Measurements from ENCODE around the gene GAS2L2. TPM values are rescaled to one million over a fixed set of nuclear protein-coding genes. Genes with fewer than 3 reads are reported as not detected.
A peak's percentile ranks its signal among the peaks of the same experiment; 100 is the strongest.

GAS2L2 gene
- total and polyA plus RNA-seq, 2 of the 8 experiments (the other 6 are each of a cell fraction or from before 2014, with no cell fraction given): 0.09 to 0.13 TPM

DNA sequence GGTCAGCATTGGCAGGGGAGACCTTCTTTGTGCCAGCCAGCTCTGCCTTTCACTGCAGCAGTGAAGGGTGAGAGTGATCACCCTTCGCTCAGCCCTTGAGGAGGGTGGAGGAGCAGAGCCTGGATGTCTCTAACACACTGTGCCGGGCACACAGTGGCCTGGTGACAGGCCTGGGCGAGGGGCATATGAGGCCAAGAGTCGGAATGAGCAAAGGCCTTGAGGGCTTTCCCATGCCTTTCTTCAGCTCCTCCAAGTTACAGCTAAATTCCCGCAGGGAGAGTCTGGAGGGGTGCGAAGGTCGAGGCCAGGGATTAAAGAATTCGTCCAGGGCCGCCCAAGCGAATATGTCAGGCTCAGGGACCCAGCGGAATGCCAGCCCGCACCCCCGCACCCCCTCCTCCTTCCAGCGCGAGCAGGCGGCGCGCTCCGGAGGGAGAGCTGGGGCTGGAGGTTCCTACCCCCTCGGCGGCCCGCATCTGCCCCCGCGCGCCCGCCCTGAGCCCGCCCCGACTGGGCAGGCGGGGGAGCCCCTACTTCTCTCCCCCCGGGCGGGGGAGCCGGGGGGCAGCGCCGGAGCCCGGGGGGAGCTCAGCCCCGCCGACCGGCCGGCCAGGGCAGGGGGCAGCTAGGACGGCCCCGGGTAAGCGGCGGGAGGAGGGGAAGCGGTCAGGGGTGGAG lies 21.7 kb downstream of the GAS2L2 start, which contains the start of gene RASL10B (continued):
- TF ChIP-seq TAF7 (optimal IDR thresholded peaks at IDR 0.05; ENCODE audit: borderline replicate concordance, low read depth, low read length): no peak
- no peak for TF ChIP-seq GTF2F1 (IDR thresholded peaks at IDR 0.05; ENCODE audit: borderline replicate concordance, low read depth, low read length)
- TF ChIP-seq KDM1A (IDR thresholded peaks at IDR 0.05; ENCODE audit: borderline replicate concordance, low read length): no peak
- TF ChIP-seq CTBP2 (IDR thresholded peaks at IDR 0.05; ENCODE audit: borderline replicate concordance, insufficient read depth, insufficient read length, low read length): no peak
- TF ChIP-seq, protein P1, sequence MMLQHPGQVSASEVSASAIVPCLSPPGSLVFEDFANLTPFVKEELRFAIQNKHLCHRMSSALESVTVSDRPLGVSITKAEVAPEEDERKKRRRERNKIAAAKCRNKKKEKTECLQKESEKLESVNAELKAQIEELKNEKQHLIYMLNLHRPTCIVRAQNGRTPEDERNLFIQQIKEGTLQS (IDR thresholded peaks at IDR 0.05; ENCODE audit: insufficient read depth, low read depth, low read length): no peak
- peak; percentile 73 for TF ChIP-seq TEAD4 (IDR thresholded peaks at IDR 0.05; ENCODE audit: low read depth, low read length)
- TF ChIP-seq JUN (IDR thresholded peaks at IDR 0.05; ENCODE audit: low read depth, low read length): no peak
- no peak for TF ChIP-seq RXRA (IDR thresholded peaks at IDR 0.05; ENCODE audit: insufficient read depth, low read depth, low read length)
- TF ChIP-seq SRF (IDR thresholded peaks at IDR 0.05; ENCODE audit: low read depth, low read length): no peak
- TF ChIP-seq CHD2 (IDR thresholded peaks at IDR 0.05; ENCODE audit: low read length): no peak
- TF ChIP-seq RFX5 (IDR thresholded peaks at IDR 0.05; ENCODE audit: borderline replicate concordance, low read depth, low read length): no peak
- no peak for TF ChIP-seq ASH2L (IDR thresholded peaks at IDR 0.05; ENCODE audit: low read length)
- peak; percentile 62 for TF ChIP-seq KDM4A (IDR thresholded peaks at IDR 0.05; ENCODE audit: low read depth, low read length, severe bottlenecking)
- no peak; a peak in 1 of 4 replicates for TF ChIP-seq RAD21 (IDR thresholded peaks at IDR 0.05 in 1 of 2, conservative IDR thresholded peaks at IDR 0.05 in 1 of 2; ENCODE audit: low read depth in 2 of 2, low read length in 2 of 2)
